Epithelial cell of esophagus (primary cell): ENCODE measurements around the gene AUTS2.

ENCODE experiments used
- DNase-seq: peaks from one replicate; pipeline ENCODE4 v3.0.0; 2010; ENCODE audit warnings: low read depth
- H3K4me3 ChIP-seq: 2 replicates; pipeline ENCODE4 v1.5.1; 2011; ENCODE audit warnings: mild to moderate bottlenecking, low read length, control low read depth
- CTCF ChIP-seq: IDR thresholded peaks from 2 replicates; pipeline ENCODE4 v1.5.1; 2011; ENCODE audit warnings: low read depth, mild to moderate bottlenecking, low read length, control low read depth, inconsistent platforms; ENCODE audit not compliant: insufficient read depth; ENCODE audit errors: missing control alignments

AUTS2 gene

GRCh38 chr7:70402069-70402468, 803.8 kb downstream of the AUTS2 start:
- no peak for DNase-seq
- no peak overlapping the region for H3K4me3 ChIP-seq
- TF ChIP-seq CTCF = no peak

- H3K4me3 ChIP-seq = no peak overlapping the region
- no peak for DNase-seq
- no peak for TF ChIP-seq CTCF
Measured at GRCh38 chr7:70405241-70405640, 807.0 kb downstream of the AUTS2 start.

GRCh38 chr7:70406186-70406949, 808.1 kb downstream of the AUTS2 start:
- no peak overlapping the region for H3K4me3 ChIP-seq
- no peak for TF ChIP-seq CTCF
- no peak for DNase-seq

- no peak for TF ChIP-seq CTCF
- H3K4me3 ChIP-seq = no peak overlapping the region
- no peak for DNase-seq
Measured at GRCh38 chr7:70406950-70407209, 808.6 kb downstream of the AUTS2 start.

- no peak for DNase-seq
- TF ChIP-seq CTCF = no peak
- no peak overlapping the region for H3K4me3 ChIP-seq
Measured at GRCh38 chr7:70408477-70408876, 810.2 kb downstream of the AUTS2 start.

GRCh38 chr7:70408891-70409290, 810.6 kb downstream of the AUTS2 start:
- no peak overlapping the region for H3K4me3 ChIP-seq
- no peak for DNase-seq
- no peak for TF ChIP-seq CTCF

GRCh38 chr7:70410134-70410750, 812.0 kb downstream of the AUTS2 start:
- H3K4me3 ChIP-seq = no peak overlapping the region
- no peak for DNase-seq
- no peak for TF ChIP-seq CTCF
